Left cardiac atrium (tissue), 4 donors: ENCODE measurements around the gene BNC2. TPM values are rescaled to one million over a fixed set of nuclear protein-coding genes. Genes with fewer than 3 reads are reported as not detected.
"Not testable (repeated sequence)": the region's sequence is repeated elsewhere in the genome, so short reads cannot be mapped to it uniquely, and the experiment has no call there.

Experiments used
- ATAC-seq, 2 donors: fragments of 200-7000 bp; cut with Tn5 transposase; one replicate each; pipeline ENCODE4 v1.9.1; 2020; ENCODE audit warnings: mild to moderate bottlenecking in 2 of 2, moderate library complexity in 2 of 2
- DNase-seq: peaks from one replicate; pipeline ENCODE4 v3.0.0-alpha.2; 2020
- intact Hi-C, 2 donors: fragments of 100-400 bp; cut with DNase I; formaldehyde crosslinking; loops; one replicate each; pipeline versions ENCODE4 v1.14.1 to v1.15.1; 2022 to 2023
- total RNA-seq, 2 donors: library from RNA; stranded (reverse); fragmentation: NEBNext Ultra II Directional; extraction: Animal tissue kit (Norgen Biotek cat#: 25700); gene quantifications; one replicate each; pipeline ENCODE4 v1.2.1, GENCODE V29; 2021
- donor health status: DM: no; HTN: yes; CAD: no.
- donor health status: DM: no; HTN: yes; CAD: no; lungs with severe emphysema.
- donor health status: DM: yes; HTN: yes; CAD: no.
- donor health status: Dilated cardiomyopathy.

The BNC2 gene
- total RNA-seq, 2 donors from 2014 or later: 55.1 to 100.0 TPM

DNA sequence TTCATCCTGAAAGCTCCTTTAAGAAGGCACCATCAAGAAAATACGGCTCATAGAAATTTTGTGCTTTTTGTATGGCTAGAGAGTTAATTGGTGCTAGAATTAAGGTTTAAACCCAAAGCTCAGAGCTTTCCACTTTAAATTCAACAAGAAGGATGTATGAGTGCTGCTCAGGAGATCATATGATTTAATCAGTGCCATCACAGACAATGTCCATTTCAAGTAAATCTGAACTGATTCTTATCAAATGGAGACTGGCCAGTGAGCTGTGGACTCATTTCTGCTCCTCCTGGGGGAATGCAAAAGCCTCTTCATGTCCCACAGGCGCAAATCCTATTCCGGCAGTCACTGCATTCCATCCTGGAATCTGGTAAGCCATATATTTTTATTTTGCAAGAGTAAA lies 327.2 kb downstream of the BNC2 start:
- no peak for DNase-seq
- intact Hi-C loops: no loop called here
- ATAC-seq: no peak

DNA sequence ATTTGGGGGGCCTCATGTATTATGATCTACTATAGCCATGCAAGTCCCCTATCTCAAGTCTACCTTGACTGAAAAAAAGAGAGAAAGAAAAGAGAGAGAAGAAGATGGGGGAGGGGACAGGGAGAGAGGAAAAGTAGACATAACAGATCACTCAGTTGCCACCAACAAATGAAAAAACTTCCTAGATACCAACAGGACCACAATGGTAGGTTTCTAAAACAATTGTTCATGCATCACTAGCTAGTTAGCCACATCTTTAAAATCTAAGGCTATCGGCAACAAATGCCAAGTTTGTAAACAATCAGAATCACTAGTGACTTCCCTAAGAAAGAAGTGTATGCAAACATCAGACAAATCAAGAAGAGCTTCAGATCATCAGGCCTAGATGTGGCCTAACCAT lies 328.2 kb downstream of the BNC2 start:
- ATAC-seq (no peak), DNase-seq (no peak)
- intact Hi-C loops: no loop called here

DNA sequence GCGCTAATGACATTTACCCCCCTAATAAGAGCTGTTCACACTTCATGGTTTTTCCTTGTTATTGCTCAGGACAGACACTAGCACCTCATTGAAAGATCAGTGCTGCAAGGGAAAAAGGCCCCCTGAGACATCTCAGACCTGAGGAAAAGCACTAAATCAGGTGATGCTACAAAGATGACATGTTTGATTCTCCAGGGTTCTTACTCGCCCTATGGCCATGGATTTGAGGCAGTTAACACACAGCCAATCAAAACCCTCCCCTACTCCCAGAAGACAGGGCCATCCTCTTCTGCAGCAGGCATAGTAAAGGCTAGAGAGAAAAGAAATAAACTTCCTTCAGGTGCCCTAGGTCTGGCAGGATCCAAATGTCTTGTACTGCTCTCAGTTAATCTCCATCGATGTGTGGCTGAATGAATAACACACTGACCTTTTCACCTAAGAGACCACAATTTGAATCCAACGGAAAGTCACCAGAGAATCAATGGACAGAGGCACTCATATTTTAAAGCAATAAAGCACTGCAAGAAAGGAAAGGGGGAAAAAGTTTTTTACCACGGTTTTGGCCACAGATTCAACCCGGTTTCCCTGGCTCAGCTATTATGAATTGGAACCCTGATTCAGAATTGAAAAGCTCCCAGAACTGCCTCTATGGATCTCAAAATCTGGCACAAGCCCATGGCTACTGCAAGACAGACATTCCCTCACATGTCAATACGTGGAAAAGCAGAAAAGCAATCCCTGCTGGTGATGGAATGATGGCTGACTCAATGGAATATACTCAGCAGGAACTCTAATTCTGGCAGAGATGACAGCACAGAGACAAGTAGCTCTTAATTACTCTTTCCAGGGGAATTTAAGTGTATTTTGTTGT lies 329.5 kb downstream of the BNC2 start:
- no peak for DNase-seq
- ATAC-seq: peak in 1 of 2 donors; percentile 30
- intact Hi-C loops: no loop called here

DNA sequence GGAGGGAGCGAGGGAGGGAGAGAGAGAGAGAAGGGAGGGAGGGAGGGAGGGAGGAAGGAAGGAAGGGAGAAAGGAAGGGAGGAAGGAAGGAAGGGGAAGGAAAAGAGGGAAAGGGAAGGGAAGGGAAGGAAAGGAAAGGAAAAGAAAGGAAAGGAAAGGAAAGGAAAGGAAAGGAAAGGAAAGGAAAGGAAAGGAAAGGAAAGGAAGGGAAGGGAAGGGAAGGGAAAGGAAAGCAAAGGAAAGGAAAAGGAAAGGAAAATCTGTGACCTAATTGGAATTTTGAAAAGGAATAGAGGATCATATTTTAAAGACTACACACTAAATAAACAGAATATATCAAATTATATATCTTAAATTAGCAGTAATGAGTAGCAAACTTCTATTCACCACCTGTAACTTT lies 330.8 kb downstream of the BNC2 start:
- ATAC-seq, DNase-seq, intact Hi-C loops: not testable (repeated sequence)

DNA sequence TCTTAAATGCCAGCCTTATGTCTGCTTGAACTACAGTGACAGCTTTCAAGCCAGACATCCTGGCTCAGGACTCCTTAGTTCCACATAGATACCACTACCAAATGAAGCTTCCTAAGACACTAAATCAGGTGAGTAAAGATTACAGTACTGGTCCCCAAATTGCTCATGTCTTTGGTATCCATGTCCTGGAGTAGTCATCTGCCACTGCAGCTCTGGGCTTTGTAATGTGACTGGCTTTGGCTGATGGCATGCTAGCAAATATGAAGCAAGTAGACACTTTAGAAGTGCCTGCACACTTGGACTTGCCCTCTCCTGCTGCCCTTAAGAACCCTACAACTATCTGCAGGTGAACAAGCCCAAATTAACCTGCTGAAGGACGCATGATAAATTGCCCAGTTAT lies 334.9 kb downstream of the BNC2 start:
- ATAC-seq (no peak), DNase-seq (no peak)
- intact Hi-C loops: no loop called here

DNA sequence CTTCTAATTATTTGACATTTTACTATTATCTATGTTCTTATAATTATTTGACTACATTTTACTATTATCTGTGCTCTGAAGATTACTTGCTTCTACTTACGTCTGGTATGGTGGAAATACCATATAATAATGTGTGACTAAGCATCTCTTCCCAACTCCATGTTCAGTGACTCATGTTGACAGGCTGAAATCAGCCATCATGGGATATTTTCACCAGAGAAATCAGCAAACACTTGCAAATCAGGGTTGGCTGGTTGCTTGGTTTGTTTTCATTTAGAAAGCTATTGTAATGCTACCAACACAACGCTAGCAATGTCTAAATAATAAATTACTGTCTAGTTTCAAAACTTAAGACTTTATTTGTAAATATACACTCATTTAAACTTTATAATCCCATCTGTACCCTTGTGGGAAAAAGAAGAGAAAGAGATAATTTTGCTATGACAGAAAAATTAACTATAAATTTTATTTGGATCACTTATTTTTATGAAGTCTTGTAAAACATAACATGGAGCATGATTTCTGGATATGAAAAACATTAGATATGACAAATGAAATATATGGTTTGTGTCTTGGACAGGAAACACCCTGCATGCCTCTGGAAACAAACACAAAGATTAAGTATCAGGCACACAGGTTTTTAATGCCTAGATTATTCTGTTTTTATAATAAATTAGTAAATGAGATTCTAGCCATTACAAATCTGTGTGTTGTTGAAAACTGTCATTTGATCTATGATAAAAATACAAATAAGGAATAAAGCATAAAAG lies 337.6 kb downstream of the BNC2 start:
- DNase-seq (no peak), ATAC-seq (peak in 1 of 2 donors; percentile 30)
- intact Hi-C loops: no loop called here

DNA sequence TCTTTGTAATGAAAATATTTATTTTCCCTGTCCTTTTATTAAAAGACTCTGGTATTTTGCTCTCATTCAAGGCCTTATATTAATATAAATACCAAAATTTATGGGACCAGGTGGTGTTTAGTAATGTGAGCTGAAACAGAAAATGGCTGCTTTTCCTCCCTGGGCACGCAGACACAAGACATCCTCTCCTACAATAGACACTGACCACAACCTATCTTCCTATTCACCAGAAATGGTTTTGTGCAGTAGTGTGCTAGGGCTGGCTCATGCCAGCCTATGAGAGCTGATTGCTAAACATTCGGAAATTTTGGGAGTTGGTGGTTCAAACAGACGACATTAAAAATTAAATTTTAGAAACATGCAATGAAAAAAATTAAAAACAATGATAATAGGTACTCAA lies 338.2 kb downstream of the BNC2 start:
- intact Hi-C loops: no loop called here
- DNase-seq: no peak
- ATAC-seq: no peak

DNA sequence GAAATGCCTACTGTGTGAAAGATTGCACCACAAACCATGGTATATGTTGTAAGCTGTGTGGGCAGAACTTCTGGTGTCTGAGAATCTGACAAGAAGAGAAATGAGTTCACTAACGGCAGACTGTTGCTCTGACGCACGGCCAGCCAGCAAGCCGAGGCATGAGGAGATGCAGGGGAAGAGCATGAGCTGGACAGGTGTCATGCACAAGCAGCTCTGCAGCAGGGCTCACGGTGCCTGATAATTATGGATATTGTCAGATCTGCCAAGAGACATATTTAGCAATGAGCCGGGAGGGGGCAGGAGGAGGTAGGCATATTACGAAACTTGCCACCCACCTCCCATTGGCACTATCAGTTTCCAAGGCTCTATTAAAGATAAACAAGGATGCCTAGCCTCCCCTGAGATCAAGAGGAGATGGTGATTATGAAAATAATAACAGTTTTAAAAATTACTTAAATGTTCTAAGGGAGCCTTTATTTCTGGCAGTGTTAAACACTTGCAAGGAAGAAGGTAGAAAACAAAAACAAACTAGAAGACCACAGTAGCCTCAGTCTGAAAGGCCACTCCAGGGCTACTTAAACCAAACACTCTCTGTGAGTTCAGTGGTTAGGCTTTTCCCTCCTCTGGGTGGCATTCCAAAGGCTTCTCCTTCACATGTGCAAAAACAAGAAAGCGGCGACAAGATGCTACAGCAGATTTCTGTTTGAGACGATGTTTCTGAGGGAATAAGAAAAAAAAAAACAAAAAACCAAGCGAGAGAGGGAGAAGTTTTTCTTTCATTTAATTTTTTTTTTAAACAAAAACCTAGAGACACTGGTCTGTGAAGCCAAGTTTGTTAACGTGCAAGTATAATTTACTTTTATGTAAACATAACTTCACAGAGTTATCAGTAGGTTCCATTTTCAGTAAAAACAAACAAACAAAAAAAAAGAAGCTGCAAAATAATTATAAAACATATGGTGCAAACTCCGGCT lies 339.5 kb downstream of the BNC2 start:
- intact Hi-C loops: no loop called here
- DNase-seq (no peak), ATAC-seq (peak; percentile 59 to 94)

DNA sequence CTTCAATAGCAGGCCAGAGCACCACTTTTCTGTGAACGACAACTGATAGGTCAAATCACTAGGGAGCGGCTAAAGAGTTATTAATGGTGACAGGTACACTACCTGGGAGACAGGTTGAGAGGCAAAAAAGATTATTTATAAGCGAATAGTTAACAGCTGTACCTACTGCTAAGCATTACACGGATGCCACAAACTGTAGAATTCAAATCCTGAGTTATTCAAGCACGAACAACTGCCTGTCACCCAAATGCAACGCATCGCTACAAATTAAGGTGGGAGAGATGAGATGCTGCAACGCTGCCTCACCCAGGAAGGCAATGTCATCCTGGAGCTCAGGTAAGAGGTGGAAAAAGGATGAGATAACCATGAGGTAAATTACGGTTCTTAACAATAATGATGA lies 342.9 kb downstream of the BNC2 start:
- DNase-seq: no peak
- ATAC-seq: no peak
- intact Hi-C loops: no loop called here

DNA sequence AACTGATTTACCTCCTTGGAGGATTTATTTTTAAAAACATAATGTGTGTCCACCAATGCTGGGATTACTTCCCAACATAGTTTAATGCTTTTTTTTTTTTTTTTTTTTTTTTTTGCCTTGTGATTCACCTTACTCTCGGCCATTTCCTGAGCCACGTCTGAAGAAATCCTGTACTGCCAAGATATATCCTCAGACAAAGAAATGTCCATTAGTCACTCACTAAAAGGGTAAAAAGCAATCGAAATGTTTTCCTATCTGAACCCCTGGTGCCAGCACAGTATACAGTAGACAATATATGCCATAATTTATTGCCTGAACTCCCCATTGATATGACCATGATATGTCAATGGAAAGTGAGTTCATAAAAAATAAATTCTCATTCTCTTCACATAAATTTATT lies 344.1 kb downstream of the BNC2 start:
- ATAC-seq (peak in 1 of 2 donors; percentile 11), DNase-seq (no peak)
- intact Hi-C loops: no loop called here

DNA sequence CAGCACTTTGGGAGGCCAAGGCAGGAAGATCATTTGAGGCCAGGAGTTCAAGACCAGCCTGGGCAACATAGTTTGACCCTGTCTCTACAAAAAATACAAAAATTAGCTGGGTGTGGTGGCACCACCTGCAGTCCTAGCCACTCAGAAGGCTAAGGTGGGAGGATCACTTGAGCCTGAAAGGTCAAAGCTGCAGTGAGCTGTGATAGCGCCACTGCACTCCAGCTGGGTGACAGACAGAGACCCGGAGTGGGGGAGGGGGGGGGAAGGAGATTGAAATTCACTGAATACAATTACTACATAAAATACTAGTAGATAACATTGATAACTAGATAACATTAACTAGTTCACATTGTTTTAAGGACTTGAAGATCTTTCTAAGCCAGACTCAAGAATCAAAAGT lies 345.6 kb downstream of the BNC2 start:
- DNase-seq: no peak
- intact Hi-C loops: no loop called here
- no peak for ATAC-seq

DNA sequence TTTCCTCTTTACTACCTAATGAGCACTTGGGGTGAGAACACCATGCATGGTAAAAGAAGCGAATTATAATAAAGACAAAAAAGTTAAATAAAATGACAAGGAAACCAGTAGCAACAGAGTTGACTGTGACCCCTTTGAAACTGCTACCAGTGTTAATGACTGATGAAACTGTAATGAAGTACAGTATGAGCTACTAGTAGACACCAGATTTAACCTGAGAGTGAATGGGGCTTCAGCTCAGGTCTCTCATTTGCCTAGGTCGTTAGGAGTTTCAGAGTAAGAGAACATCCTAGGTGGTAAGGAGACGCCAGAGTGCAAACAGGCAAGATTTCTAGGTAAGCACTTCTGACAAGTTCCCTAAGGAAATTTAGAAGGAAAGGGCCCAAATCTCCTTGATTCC lies 346.4 kb downstream of the BNC2 start:
- DNase-seq: no peak
- ATAC-seq: no peak
- intact Hi-C loops: no loop called here

DNA sequence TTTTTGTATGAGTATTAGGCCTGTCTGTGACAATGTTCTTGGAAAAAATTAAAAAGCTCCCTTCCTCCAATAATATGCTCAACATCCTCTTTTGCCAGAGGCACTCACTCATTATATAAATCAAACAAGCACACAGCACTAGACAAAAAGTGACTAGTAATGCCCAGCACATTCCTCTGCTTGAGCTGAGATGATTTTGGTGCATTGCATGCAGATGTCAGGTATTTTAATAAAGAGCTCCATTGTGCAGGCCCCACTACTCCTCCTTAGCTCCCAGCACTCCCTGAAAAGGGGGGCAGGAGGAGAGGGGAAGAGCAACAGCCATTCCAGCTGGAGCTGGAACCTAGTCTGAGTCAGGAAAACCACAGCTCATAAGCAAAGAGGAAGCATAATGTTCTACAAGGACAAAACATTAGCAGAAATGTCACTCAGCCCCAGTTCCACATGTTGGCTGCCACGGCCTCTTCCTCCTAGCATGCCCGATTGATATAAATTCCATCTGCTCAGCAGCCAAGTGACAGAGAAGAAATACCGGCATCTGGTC lies 348.5 kb downstream of the BNC2 start:
- intact Hi-C loops: no loop called here
- DNase-seq (peak; percentile 25), ATAC-seq (peak; percentile 75 to 95)

DNA sequence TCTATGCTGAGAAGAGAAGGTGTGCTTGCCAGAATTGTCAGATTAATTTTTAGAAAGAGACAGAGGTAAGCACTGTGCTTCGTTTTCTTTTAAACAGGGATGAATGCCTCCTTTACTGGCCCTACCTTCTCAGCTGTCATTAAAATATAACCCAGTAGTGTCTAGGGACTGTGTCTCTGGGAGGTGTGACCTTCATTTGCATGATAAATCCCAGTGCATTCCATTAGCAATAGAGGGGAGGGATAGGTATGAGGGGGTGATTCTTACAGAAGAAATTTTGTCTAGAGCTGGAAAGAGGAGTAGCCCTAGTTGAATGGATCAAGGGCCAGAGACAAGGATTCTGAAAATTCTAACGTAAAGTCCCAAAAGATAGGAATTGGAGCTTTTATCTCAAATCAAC lies 351.5 kb downstream of the BNC2 start:
- no peak for ATAC-seq

DNA sequence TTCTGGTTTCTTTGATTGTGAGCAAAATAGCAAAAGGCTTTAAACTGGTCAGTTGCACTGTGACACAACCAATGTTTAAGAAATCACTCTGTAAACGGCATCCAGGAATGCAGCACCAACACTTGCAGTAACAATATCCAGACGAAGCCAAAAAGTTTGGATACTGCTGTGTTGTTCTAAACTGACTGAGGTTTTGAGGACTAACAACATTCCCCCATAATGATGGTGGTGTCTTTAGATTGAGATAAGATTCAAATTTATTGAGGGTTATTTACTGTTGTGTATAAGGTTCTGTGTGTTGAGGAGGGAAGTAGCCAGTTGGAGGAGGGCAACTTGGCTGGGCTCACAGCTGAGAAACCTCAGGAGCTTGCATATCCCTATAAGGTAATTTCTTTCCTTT lies 353.6 kb downstream of the BNC2 start:
- ATAC-seq (no peak), DNase-seq (no peak)
- intact Hi-C loops: no loop called here

More for the DNA sequence above, 351.5 kb downstream of the BNC2 start:
- intact Hi-C loops: no loop called here
- no peak for DNase-seq

DNA sequence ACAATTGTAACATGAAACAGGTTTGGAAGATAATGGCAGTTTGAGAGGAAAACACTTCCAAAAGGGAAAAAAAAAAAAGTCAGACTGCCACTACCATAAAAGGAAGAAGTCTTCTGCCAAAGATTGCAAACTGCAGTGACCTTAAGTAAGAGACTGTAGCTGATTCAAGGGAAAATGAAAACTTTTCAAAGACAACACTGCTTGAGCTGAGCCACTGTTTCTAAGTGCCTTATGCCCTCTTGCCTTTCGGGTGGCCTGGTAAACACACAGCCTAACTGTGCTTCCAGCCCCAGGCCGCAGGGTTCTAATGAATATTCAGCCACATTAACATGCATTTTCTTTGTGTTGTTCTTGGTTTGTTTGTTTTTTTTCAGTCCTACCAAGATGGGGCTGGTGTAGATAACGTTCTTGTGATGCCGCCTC lies 354.6 kb downstream of the BNC2 start:
- no peak for DNase-seq
- ATAC-seq: peak; percentile 82
- intact Hi-C loops: no loop called here

DNA sequence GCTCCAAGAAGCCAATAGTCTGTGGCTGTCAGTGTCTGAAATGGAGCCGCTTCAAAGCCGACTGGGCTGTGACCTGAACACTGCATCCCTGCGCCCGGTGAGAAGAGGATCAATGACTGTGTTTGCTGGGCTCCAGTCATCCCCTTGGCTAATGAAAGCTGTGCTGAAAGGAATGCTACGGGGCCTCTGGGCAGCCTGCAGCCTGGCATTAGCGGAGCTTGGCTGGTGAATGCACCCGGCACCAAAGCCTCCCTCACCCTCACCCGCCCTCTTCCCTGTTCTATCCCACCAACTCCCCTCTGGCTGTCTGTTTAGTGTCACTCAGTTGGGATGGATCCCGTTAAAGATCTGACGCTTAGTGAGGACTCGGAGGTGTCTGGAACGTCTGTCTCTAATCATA lies 355.3 kb downstream of the BNC2 start:
- DNase-seq (no peak), ATAC-seq (peak; percentile 54 to 60)
- intact Hi-C loops: no loop called here

DNA sequence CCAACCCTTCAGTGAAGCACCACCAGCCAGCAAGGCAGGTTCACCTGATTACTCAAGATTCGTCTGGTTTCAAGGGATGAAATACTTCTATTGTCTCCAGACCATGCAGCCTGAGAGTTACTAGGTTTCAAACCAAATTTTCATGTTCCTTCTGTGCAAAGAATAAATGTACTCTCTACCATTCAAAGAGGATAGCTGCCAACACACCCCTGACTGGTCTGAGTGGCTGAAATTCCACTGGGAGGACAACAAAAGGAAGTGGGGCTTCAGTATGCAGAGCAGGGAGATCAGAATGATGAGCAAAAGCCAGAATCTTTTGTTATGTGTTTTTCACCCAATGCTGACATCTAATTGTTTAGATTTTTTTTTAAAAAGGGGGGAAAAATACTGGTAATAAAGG lies 356.3 kb downstream of the BNC2 start:
- ATAC-seq (no peak), DNase-seq (no peak)
- intact Hi-C loops: no loop called here

DNA sequence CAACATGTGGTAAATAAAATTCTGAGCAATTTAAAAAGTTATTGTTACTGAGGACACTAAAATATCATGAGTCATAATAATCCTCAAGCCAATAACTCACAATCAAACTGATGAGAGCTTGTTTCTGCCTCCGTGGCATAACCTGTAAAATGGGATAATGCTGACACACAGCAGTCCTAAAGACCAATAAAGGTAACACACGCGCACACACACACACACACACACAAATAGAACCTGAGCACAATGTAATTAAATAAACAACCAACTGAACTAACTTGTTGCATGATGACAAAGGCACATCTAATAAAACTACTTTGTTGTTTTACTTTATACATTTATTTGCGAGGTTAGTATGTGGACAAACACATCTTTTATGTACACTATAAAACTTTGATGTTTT lies 358.2 kb downstream of the BNC2 start:
- ATAC-seq (no peak), DNase-seq (no peak)
- intact Hi-C loops: no loop called here
